Muscle of back (tissue), 11 donors: ENCODE results near the gene AXIN2. TPM values are rescaled to one million over a fixed set of nuclear protein-coding genes. Genes with fewer than 3 reads are reported as not detected.
"Not testable (repeated sequence)": the region's sequence is repeated elsewhere in the genome, so short reads cannot be mapped to it uniquely, and the experiment has no call there.

ENCODE experiments used
- DNase-seq, 3 donors: peaks; one replicate each; pipeline versions ENCODE4 v3.0.0 to v3.0.0-alpha.2; 2013
- polyA plus RNA-seq, 10 donors: library from polyadenylated mRNA; unstranded; fragments of 120-200 nt; gene quantifications; one replicate each; pipeline ENCODE4 v1.2.1, GENCODE V29; 2013; ENCODE audit not compliant: insufficient read length in 10 of 10

The AXIN2 gene
- polyA plus RNA-seq, 10 donors = 12.1 to 27.8 (median 15.2) TPM

DNA sequence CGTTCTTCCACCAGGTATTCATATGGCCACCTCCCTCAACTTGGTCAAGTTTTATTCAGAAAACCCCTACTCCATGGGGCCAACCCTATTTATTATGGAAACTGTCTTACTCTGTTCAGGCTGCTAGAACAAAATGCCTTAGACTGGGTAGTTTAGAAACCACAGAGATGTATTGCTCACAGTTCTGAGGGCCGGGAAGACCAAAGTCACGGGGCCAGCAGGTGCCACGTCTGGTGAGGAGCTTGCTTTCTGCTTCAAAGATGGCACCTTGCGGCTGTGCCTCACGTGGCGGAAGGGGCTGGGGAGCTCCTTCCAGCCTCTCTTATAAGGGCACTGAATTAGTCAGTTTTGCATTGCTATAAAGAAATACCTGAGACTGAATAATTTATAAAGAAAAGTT, 74.3 kb downstream of the AXIN2 start:
- no peak for DNase-seq

DNA sequence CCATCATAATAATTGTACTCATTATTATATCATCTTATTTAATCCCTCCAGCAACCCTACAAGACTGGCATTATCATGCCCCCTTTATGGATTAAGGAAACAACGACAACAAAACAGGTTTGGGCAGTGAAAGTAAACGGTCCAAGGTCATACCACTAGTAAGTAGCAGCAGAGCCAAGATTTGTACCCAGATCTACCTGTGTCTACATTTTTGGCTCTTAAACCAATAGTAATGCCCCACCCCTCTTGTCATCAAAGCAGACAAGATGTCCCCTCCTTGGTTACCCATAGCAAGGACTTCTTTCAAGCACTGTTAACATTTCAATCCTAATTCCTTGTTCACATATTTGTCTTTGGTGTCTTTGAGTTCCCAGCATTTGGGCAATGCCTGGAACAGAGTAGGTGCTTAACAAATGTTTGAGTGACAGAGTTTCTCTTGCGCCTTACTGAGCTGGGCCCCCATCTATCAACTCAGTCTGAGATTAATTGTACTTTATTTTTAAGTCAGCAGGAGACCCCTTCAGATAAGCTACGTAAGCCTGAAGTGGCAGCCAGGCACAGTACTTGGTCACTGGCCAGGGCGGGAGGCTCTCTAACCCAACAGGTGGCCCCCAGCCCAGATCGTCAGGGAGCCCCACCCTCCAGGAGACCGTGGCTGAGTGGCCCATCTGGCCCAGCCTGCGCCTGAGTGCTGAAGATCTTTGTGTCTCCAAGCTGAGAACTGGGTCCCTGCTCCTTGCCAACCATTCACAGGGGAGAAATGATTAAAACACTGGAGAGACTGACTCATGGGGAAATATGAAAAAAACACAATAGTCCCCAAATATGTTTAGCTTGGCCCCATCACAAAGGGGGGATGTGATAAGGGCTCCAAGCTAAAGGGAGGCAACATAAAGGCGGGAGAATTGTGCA, 75.8 kb downstream of the AXIN2 start:
- DNase-seq = peak in 1 of 3 donors; percentile 11

DNA sequence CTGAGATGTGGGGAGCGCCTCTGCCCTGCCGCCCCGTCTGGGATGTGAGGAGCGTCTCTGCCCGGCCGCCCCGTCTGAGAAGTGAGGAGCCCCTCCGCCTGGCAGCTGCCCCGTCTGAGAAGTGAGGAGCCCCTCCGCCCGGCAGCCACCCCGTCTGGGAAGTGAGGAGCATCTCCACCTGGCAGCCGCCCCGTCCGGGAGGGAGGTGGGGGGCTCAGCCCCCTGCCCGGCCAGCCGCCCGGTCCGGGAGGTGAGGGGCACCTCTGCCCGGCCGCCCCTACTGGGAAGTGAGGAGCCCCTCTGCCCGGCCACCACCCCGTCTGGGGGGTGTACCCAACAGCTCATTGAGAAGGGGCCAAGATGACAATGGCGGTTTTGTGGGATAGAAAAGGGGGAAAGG, 77.0 kb downstream of the AXIN2 start:
- not testable (repeated sequence) for DNase-seq

DNA sequence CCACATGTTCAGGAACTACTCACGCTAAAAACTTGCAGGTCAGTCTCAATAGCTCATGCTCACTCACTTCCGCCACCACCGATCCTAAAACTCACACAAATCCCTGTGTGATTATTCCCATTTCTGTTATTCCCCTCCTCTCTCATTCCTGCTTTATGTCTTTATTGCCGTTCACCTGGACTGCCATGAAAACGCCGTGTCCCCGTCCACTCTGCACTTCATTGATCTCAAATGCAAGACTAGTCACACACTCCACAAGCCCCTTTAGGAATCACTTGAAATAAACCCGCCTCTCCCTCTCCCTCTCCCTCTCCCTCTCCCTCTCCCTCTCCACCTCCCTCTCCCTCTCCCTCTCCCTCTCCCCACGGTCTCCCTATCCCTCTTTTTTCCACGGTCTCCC, 78.0 kb downstream of the AXIN2 start:
- no peak for DNase-seq

DNA sequence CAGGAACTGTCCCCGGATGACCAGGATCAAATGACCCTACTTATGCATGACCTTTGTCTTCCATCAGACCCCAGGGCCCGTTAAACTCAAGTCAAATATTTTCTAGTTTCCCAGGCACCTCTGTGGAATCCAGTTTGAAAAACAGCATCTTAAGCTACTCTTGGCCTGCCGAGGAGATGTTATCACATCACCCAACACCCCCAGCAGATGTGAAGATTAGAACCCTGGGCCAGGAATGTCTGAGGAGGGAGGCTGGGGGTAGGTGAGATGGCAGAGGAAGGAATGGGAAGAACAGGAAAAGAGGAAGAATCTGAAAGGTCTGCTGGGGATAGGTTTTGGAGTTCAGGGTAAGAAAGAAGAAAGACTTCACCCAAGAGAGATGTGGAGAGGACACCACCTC, 79.2 kb downstream of the AXIN2 start:
- DNase-seq = no peak

DNA sequence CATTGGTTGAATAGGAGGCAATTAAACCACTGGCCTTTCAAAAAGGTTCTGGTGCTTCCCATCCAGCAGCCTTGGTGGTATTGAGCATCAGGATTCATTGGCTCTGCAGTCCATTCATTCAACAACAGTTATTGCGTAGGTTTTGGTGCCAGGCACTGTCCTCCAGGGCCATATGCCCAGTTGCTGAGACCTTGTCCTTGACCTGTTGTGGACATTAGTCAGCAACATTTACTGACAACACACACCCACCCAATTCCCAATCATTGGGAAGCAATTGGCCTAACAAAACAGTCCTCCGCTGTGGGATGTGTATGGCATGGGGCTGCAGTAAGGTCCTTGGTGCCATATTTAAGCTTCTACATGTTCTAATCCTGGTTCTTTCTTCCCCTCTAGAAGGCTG, 82.2 kb downstream of the AXIN2 start:
- DNase-seq = no peak
